WERI-Rb-1 (cell line): ENCODE results near the gene SRSF8.

Experiments used
- DNase-seq: peaks from one replicate; pipeline ENCODE4 v3.0.0-alpha.2; 2020
- H3K27ac ChIP-seq: fragments of 250-450 bp; sonication (Bioruptor Pico); 2 replicates; pipeline ENCODE4 v1.5.1; 2020; ENCODE audit warnings: mild to moderate bottlenecking, moderate library complexity
- H3K27me3 ChIP-seq: fragments of 250-450 bp; sonication (Bioruptor Pico); 2 replicates; pipeline ENCODE4 v1.5.1; 2021; ENCODE audit warnings: mild to moderate bottlenecking, low read depth, moderate library complexity; ENCODE audit not compliant: insufficient read depth, severe bottlenecking
- H3K36me3 ChIP-seq: fragments of 250-450 bp; sonication (Bioruptor Pico); 2 replicates; pipeline ENCODE4 v1.5.1; 2020; ENCODE audit warnings: mild to moderate bottlenecking, moderate library complexity
- H3K4me3 ChIP-seq: 2 replicates; pipeline ENCODE4 v1.5.1; 2011; ENCODE audit warnings: low read depth, mild to moderate bottlenecking, control low read depth, low read length
- H3K9me3 ChIP-seq: fragments of 250-450 bp; sonication (Bioruptor Pico); 2 replicates; pipeline ENCODE4 v1.5.1; 2021; ENCODE audit warnings: mild to moderate bottlenecking, moderate library complexity; ENCODE audit not compliant: severe bottlenecking
- TF ChIP-seq, protein P1 (sequence below): IDR thresholded peaks from 2 replicates; pipeline ENCODE4 v1.5.1; 2011; ENCODE audit warnings: low read depth, mild to moderate bottlenecking, control low read depth, inconsistent platforms, low read length

The SRSF8 gene

DNA sequence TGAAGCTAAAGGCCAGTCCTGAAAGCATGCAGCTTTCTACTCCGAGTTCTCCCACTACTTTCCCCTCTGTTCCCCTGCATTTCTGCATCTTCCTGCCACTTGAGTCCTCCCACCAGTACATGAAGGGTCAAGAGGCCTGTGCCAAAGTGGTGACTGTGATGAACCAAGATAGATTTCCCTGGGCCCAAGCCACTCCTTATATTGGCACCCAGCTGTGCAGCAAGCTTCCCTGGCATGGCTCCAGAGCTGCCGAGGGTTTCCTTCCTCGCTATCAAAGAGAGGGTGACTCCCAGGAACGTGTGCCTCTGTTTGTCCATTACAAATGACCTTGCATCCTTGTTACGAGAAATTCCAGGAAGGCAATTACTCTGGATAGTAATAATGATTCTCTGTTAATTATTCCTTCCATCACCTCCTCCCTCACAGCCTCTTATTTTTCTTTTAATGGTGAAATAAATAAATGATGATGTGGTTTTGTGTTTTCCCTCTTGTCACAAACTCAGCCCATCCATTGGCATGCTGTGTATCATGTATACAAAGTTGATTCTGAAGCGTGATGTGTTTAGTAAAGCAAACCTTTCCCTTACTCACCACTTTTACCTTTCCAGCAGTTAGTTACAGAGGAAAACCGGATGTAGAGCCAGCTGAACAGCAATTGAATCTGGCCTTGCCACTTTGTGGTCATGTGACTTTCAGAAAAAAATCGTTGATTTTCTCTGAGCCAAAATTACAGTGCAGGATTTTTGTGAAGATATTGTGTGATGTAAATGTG, 8.3 kb downstream of the SRSF8 start:
- Histone ChIP-seq H3K27me3 (no peaks in the 10 kb centered on the region), H3K36me3 (no peaks in the 10 kb centered on the region), H3K4me3 (no peak overlapping the region), H3K27ac (no peak overlapping the region), H3K9me3 (no peaks in the 10 kb centered on the region)
- TF ChIP-seq, protein P1, sequence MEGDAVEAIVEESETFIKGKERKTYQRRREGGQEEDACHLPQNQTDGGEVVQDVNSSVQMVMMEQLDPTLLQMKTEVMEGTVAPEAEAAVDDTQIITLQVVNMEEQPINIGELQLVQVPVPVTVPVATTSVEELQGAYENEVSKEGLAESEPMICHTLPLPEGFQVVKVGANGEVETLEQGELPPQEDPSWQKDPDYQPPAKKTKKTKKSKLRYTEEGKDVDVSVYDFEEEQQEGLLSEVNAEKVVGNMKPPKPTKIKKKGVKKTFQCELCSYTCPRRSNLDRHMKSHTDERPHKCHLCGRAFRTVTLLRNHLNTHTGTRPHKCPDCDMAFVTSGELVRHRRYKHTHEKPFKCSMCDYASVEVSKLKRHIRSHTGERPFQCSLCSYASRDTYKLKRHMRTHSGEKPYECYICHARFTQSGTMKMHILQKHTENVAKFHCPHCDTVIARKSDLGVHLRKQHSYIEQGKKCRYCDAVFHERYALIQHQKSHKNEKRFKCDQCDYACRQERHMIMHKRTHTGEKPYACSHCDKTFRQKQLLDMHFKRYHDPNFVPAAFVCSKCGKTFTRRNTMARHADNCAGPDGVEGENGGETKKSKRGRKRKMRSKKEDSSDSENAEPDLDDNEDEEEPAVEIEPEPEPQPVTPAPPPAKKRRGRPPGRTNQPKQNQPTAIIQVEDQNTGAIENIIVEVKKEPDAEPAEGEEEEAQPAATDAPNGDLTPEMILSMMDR = no peak
- no peak for DNase-seq

DNA sequence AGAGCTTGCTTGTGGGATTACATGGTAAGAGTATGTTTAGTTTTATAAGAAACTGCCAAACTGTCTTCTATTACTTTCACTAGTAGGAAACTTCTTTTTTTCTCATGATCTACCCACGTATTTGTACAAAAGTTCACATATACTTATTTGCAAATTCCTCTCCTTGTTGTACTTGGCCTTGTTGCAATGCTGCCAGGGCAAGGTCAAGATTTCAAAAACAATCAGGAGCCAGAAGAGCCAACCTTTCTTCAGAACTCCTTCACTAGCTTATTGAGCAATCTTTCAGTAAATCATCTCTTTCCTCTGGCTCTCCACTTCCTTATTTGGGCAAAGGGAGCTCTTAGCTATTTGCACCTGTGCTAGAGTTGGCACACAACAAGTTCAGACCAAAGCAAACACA, 9.7 kb downstream of the SRSF8 start:
- Histone ChIP-seq H3K27me3 (no peaks in the 10 kb centered on the region), H3K27ac (no peak overlapping the region), H3K36me3 (no peaks in the 10 kb centered on the region), H3K4me3 (no peak overlapping the region), H3K9me3 (no peaks in the 10 kb centered on the region)
- DNase-seq = no peak
- TF ChIP-seq, protein P1 = no peak

DNA sequence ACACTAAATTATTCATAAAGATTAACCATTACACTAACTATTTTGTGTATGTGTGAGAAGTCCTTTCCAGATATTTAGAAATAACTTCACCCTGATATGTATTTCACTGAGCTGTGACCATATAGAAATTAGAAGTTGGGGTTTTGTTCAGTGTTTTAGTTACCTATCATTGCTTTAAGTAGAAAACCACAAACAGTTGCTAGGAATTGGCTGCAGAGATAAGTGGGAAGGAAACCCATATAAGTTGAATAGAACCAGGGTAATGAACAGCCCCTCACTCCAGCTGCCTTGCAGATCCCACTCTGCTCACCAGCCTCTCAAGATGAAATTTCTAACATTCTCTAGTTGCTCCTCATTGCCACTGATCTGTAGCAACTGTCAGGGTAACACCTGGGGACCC, 10.3 kb downstream of the SRSF8 start:
- H3K27ac ChIP-seq = no peak overlapping the region
- H3K9me3 ChIP-seq = no peaks in the 10 kb centered on the region
- TF ChIP-seq, protein P1 = no peak
- H3K27me3 ChIP-seq = no peaks in the 10 kb centered on the region
- no peaks in the 10 kb centered on the region for H3K36me3 ChIP-seq
- H3K4me3 ChIP-seq = no peak overlapping the region
- no peak for DNase-seq

DNA sequence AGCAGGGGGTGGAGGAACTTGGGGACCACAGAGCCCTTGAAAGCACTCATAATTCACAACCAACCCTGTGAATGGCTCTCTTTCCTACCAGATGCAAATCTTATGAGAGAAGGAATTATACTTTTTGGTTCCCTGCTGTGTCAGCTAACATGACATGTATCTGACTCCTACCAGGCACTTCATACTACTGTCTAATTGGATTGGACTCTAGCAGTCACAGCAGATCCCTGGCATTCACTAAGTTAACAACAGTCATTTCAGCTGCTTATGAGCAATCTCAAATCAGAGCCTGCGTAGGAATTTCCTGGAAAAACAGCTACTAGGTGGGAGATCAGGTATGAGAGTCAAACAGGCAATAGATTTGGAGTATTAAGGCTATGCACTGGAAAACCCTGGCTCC, 11.8 kb downstream of the SRSF8 start:
- no peaks in the 10 kb centered on the region for H3K27me3 ChIP-seq
- no peaks in the 10 kb centered on the region for H3K9me3 ChIP-seq
- DNase-seq = no peak
- no peak overlapping the region for H3K4me3 ChIP-seq
- TF ChIP-seq, protein P1 = no peak
- no peak overlapping the region for H3K27ac ChIP-seq
- H3K36me3 ChIP-seq = no peaks in the 10 kb centered on the region

DNA sequence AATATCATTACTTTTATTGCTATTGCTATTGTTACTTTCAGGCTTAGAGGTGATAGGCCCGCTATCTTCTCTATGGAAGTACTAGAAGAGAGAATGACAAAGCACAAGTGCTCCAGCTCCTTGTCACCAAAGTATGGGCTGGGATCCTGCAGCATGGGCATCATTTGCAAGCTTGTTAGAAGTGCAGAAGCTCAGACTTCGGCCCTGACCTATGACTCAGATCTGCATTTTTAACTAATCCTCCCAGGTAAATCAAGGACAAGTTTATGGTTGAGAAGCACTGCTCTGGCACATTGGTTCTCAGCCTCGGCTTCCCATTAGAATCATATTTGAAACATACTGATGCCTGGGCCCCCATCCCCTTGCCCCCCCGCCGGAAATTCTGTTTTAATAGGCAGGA, 14.3 kb downstream of the SRSF8 start:
- no peak overlapping the region for H3K4me3 ChIP-seq
- DNase-seq = no peak
- no peaks in the 10 kb centered on the region for H3K36me3 ChIP-seq
- TF ChIP-seq, protein P1 = no peak
- H3K27ac ChIP-seq = no peak overlapping the region
- no peaks in the 10 kb centered on the region for H3K27me3 ChIP-seq
- H3K9me3 ChIP-seq = no peaks in the 10 kb centered on the region

DNA sequence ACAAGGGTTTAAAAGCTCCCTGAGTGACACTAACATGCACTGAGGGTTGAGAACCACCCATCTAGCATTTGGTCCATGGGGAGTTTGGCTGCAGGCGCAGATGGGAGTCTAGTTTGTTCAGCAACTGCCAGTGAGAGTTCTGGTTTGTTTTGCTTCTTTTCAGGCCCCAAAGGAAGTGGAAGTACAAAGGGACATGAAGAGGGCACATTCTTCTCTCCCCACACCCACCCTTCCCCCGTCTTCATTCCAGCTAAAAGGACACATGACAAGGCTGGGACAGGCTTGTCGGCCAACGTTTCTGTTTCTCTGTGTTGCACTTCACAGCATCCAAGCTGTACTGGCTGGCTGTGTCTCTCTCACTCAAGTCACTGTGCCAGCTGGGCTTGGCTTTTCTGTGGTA, 14.7 kb downstream of the SRSF8 start:
- Histone ChIP-seq H3K4me3 (no peak overlapping the region), H3K9me3 (no peaks in the 10 kb centered on the region), H3K27ac (no peak overlapping the region), H3K27me3 (no peaks in the 10 kb centered on the region), H3K36me3 (no peaks in the 10 kb centered on the region)
- TF ChIP-seq, protein P1 = no peak
- no peak for DNase-seq
